OCI-LY7 (cell line): ENCODE data around the gene ZNF574.

ENCODE experiments used
- EZH2phosphoT487 ChIP-seq: fragments of 200-600 bp; sonication (generic); IDR thresholded peaks from 2 replicates; pipeline ENCODE4 v1.6.1; 2018; ENCODE audit warnings: low read depth, borderline replicate concordance, mild to moderate bottlenecking, mixed run types, antibody characterized with exemption, low read length, moderate library complexity, mixed read lengths
- TF ChIP-seq, protein P1 (sequence below): fragments of 200-600 bp; sonication (generic); conservative IDR thresholded peaks from 2 replicates; pipeline ENCODE4 v1.5.1; 2014; ENCODE audit warnings: mild to moderate bottlenecking, antibody characterized with exemption, low read length, moderate library complexity, mixed read lengths

DNA sequence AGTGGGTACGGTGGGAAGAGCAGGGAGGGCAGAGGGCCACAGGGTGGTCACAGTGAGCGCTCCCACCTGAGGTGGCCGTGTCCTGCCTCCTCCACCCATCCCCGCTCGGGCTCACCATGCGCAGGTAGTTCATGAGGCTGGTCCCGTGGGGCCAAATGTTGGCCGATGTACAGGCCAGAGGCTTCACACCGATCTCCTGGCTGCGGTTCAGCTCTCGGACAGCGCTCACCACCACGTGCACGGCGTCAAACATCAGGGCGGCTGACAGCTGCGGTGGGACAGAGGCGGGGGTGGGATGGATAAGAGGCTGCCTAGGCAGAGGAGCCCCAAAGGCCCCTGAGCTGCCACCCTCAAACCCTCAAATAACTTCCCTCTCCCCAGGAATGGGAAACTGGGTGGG is 21.8 kb upstream of the ZNF574 start:
- TF ChIP-seq, protein P1, sequence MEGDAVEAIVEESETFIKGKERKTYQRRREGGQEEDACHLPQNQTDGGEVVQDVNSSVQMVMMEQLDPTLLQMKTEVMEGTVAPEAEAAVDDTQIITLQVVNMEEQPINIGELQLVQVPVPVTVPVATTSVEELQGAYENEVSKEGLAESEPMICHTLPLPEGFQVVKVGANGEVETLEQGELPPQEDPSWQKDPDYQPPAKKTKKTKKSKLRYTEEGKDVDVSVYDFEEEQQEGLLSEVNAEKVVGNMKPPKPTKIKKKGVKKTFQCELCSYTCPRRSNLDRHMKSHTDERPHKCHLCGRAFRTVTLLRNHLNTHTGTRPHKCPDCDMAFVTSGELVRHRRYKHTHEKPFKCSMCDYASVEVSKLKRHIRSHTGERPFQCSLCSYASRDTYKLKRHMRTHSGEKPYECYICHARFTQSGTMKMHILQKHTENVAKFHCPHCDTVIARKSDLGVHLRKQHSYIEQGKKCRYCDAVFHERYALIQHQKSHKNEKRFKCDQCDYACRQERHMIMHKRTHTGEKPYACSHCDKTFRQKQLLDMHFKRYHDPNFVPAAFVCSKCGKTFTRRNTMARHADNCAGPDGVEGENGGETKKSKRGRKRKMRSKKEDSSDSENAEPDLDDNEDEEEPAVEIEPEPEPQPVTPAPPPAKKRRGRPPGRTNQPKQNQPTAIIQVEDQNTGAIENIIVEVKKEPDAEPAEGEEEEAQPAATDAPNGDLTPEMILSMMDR, result no peak
- no peak for TF ChIP-seq EZH2phosphoT487
